DMS 273 treated with DMSO at 0.1 percent for 48 hours (cell line): ENCODE data around the gene ADAMTS14.
"Not testable (repeated sequence)": the region's sequence is repeated elsewhere in the genome, so short reads cannot be mapped to it uniquely, and the experiment has no call there.

Experiments used
- DNase-seq: peaks from one replicate; lab custom pipeline; 2025; lab: John Stamatoyannopoulos, UW

The ADAMTS14 gene

DNA sequence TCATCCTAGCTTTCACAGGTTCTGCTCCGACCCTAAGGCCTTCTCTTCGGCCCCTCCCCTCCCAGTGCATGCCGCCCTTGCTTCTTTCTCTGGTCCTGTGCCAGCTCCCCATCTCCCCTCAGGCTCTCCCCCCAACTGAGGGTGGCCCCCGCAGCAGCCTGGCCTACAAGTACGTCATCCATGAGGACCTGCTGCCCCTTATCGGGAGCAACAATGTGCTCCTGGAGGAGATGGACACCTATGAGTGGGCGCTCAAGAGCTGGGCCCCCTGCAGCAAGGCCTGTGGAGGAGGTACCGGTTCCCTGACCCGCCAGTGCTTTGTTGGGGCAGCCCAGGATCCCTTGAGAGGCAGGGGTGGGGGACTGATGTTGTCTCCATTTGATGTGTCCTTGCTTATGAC lies 79.0 kb downstream of the ADAMTS14 start:
- DNase-seq = no peak

DNA sequence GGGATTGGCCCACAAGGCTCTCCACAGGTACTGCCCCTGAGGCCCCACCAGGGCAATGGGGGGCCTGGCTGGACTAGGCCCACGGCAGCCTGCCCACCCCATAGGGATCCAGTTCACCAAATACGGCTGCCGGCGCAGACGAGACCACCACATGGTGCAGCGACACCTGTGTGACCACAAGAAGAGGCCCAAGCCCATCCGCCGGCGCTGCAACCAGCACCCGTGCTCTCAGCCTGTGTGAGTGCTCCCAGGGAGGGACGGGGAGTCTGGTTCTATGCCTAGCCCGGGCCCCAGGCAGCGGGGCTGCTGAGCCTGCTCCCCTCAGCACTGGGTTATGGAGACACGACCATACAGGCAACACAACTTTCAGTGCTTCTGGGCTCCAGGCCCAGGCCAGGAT lies 79.7 kb downstream of the ADAMTS14 start:
- no peak for DNase-seq

DNA sequence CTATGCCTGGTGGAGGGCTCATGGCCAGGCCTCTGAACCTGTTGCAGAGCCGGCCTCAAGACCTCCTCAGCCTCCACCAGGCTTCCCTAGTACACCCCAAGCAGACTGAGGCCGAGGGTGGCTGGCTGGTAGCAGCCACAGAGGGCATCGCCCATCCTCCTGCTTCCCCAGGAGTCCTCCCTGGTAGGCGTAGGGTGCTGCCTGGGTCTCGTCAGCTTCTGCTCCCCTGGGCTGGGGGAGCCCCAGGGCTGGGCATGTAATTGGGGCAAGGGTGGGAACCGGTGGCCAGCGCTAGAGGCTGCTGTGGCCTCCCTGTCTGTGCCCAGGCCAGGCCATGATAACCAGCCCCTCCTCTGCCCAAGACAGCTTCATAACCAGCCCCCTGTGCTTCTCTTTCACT lies 80.3 kb downstream of the ADAMTS14 start:
- no peak for DNase-seq

DNA sequence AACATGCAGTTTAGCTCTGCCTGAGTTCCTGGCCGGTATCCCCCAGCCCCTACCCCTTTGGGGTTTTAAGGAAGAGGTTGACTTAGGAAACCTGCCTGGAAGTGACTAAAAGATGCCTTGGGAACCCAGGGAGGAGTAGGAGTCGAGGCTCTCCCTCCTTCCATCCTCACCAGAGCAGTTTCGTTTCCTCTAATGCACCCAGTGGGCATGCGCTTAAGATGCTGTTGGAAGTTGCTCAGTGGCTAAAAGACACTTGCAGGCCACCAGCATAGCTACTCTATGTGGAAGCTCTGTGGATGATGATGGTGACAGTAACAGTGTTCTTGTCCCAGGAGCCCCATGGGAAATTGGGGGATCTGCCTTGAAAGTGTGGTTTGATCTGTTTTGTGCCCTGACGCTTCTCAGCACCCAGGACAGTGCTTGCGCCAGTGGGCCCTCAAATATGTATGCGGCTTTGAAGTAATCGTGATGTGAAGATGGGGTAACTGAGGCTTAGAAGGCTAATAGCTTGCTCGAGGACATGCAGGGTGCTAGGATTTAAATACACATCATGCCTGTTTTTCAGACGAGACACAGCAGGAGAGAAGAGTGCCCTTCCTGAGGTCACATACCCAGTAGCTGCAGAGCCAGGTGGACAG lies 80.8 kb downstream of the ADAMTS14 start:
- DNase-seq = no peak

DNA sequence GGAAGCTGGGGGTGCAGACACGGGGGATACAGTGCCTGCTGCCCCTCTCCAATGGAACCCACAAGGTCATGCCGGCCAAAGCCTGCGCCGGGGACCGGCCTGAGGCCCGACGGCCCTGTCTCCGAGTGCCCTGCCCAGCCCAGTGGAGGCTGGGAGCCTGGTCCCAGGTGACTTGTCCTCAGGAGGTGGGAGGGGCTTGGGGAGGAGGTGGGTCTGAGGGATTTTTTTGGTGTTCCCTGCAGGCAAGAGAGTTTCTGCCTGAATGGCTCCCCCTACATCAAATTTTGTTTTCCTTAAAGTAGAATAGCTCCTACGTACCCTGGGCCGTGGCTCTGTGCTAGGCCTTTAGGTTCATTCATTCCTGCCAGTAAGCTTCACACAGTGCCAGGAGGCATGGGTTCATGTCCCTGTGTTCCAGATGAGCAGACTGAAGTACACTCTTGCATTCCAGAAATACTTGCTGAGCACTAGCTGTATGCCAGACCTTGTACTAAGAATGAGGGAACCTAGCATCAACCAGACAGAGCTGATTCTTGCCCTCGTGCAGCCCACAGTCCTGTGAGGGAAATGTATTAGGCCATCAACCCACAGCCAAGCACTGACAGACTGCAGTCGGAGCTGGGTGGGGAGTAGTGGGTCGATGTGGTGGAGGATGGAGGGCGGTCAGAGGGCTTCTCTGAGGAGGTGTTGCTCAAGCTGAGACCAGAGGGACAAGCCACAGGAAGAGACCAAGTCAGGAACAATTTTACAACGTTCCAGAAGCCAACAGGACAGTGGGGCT lies 81.7 kb downstream of the ADAMTS14 start:
- no peak for DNase-seq

DNA sequence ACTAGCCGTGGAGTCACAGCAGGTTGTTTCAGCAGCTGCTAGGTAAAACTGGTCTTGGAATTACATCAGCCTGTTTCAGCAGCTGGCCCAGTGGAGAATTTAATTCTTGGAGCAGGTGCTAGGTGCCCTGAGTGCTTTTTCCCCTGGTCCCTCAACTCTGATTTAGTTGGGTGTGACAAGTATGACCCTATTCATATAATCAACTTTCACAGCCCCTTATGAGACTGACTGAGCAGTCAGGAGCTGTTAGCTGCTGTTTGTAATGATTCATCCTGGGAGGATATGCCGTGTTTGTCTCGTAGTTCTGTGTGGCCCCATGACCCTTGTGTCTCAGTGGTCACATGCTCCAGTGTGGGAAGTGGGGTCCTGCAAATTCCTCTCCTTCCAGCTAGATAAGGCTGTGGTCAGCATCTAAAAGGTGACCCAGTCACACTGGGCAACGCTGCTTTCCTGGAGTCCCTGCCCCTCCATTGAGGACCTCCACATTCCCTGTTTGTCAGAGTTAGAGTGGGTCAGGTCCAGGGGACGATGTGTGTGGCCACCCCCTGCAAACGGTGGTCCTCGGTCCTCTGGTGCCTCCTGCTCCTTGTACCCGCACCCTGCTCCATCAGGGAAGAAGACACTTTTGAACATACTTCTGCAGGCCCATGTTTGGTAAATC lies 84.5 kb downstream of the ADAMTS14 start:
- no peak for DNase-seq

DNA sequence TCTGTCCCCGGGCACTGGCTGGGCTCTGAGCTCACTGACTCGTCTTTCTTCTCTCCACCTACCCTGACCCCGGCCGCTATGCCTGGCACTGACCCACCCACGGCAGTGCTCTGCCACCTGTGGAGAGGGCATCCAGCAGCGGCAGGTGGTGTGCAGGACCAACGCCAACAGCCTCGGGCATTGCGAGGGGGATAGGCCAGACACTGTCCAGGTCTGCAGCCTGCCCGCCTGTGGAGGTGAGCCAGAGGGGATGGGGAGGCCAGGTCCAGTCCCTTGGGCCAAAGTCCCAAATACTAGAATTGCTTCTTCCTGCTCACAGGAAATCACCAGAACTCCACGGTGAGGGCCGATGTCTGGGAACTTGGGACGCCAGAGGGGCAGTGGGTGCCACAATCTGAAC lies 85.5 kb downstream of the ADAMTS14 start:
- DNase-seq = no peak

DNA sequence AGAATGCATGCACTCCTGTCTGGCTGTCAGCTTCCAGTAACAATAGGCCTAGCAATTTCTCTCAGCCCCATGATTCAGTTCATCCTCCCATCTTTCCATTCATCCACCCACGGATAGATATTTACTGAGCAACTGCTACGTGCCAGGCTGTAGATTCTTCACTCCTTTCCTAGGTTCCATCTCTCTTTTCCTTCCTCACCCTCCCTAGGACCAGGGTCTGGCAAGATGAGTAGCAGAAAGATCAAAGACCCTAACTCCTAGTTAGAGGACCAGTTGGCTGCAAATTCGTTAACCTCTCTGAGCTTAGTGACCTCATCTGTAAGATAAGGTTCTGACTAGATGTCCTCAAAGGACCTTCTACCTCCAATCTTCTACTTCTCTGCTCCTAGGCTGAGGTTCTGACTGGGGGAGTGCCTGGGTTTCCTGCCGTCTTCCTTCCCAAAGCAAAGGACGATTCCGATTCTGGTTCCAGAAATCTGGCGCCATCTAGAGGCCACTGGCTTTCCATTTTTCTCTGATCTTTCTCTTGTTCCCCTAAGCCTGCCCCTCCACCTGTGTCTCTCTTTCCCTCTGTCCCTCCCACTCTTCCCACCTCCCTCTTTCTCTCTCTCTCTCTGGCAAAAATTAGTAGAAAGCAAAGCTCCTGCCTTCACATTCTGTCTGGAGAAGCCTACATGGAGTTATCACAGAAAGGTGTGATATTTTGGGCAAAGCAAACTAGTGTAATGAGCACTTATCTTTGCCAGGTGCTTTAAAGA lies 86.6 kb downstream of the ADAMTS14 start:
- peak; percentile 14 for DNase-seq

DNA sequence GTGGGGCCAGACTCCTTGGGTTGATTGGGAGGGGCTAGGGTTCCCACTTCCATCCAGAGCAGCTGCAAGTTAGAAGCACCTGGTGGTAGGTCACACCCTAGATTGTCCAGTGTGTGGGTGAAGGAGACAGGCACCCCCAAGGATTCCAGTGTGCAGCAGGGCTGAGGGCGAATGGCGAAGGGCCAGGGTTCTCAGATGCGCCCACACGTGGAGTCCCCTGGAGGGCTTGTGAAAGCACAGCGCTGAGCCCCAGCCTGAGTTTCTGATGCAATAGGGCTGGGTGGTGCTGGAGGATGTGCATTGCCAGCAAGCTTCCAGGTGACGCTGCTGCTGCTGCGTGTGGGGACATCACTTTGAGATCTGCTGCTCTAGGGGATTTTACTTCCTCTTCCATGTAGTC lies 87.5 kb downstream of the ADAMTS14 start:
- no peak for DNase-seq

DNA sequence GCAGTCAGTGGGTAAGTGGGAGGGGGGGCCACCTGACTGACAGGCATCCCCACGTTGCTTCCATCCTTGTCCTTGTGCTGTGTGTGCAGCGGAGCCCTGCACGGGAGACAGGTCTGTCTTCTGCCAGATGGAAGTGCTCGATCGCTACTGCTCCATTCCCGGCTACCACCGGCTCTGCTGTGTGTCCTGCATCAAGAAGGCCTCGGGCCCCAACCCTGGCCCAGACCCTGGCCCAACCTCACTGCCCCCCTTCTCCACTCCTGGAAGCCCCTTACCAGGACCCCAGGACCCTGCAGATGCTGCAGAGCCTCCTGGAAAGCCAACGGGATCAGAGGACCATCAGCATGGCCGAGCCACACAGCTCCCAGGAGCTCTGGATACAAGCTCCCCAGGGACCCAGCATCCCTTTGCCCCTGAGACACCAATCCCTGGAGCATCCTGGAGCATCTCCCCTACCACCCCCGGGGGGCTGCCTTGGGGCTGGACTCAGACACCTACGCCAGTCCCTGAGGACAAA lies 88.0 kb downstream of the ADAMTS14 start:
- DNase-seq = no peak

DNA sequence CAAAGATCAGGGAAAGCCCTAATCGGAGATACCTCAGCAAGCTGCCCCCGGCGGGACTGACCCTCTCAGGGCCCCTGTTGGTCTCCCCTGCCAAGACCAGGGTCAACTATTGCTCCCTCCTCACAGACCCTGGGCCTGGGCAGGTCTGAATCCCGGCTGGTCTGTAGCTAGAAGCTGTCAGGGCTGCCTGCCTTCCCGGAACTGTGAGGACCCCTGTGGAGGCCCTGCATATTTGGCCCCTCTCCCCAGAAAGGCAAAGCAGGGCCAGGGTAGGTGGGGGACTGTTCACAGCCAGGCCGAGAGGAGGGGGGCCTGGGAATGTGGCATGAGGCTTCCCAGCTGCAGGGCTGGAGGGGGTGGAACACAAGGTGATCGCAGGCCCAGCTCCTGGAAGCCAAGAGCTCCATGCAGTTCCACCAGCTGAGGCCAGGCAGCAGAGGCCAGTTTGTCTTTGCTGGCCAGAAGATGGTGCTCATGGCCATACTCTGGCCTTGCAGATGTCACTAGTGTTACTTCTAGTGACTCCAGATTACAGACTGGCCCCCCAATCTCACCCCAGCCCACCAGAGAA lies 88.8 kb downstream of the ADAMTS14 start:
- no peak for DNase-seq

DNA sequence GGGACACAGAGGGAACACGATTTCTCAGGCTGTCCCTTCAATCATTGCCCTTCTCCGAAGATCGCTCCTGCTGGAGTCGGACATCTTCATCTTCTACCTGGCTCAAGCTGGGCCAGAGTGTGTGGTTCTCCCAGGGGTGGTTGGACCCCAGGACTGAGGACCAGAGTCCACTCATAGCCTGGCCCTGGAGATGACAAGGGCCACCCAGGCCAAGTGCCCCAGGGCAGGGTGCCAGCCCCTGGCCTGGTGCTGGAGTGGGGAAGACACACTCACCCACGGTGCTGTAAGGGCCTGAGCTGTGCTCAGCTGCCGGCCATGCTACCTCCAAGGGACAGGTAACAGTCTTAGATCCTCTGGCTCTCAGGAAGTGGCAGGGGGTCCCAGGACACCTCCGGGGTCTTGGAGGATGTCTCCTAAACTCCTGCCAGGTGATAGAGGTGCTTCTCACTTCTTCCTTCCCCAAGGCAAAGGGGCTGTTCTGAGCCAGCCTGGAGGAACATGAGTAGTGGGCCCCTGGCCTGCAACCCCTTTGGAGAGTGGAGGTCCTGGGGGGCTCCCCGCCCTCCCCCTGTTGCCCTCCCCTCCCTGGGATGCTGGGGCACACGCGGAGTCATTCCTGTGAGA lies 89.5 kb downstream of the ADAMTS14 start:
- DNase-seq = no peak

DNA sequence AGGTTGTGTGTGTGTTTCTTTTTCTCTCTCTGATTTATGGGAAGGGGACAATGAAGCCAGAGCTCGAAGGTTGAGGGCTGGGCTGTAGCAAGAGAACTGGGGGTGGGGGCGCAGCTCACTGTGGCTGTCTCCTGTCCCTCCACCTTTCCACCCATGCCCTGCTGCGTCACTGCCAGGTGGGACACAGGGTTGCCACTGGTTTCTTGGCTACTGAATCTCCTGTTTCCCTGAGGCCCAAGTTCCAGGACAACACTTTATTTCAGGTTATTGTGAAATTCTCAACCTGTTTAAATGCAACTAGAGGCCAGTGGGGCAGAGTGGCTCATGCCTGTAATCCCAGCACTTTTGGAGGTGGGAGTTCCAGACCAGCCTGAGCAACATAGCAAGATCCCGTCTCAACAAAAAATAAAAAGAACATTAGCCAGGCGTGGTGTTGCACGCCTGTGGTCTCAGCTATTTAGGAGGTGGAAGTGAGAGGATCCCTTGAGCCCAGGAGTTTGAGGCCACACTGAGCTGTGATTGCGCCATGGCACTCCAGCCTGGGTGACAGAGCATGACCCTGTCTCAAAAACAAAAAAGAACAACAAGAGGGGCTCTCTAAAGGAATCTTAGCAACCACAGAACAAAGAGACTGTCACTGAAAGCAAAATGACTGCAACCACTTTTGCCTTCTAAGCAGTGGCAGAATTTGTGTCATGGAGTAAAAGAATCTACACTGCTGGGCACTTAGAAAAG lies 90.3 kb downstream of the ADAMTS14 start:
- DNase-seq = no peak

DNA sequence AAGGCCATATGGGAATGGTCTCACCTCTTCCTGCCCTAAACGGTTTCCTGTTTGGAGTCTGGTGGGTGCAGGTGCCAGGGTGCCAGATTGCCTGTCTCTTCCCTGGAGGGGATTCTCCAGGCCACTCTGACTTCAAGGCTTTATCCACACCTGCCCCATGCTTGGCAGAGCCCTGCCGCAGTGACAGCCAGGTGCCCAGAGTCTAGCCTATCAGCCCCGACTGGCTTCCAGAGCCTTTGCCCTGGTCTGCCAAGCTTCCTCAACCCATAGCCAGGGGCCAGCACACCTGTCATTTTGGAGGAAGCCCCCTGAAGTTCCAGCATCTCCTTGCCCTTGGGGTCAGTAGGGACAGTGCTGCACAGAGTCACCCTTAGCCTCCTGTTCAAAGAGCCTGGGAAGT lies 91.3 kb downstream of the ADAMTS14 start:
- DNase-seq = no peak

DNA sequence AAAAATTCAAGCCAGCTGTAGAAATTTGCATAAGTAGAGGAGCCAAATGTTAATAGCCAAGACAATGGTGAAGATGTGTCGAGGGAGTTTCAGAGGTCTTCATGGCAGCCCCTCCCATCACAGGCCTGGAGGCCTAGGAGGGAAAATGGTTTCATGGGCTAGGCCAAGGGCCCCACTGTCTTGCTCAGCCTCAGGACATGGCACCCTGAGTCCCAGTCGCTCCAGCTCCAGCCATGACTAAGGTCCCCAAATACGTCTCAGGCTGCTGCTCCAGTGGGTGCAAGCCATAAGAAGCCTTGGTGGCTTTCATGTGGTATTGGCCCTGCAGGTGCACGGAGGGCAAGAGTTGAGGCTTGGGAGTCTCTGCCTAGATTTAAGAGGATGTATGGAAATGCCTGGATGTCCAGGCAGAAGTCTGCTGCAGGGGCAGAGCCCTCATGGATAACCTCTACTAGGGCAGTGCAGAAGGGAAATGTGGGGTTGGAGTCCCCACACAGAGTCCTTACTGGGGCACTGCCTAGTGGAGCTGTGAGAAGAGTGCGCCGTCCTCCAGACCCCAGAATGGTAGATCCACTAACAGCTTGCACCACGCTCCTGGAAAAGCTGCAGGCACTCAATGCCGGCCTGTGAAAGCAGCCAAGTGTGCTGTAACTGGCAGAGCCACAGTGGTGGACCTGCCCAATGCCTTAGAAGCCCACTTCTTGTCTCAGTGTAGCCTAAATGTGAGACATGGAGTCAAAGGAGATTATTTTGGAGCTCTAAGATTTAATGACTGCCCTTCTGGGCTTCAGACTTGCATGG lies 93.7 kb downstream of the ADAMTS14 start:
- DNase-seq = no peak

DNA sequence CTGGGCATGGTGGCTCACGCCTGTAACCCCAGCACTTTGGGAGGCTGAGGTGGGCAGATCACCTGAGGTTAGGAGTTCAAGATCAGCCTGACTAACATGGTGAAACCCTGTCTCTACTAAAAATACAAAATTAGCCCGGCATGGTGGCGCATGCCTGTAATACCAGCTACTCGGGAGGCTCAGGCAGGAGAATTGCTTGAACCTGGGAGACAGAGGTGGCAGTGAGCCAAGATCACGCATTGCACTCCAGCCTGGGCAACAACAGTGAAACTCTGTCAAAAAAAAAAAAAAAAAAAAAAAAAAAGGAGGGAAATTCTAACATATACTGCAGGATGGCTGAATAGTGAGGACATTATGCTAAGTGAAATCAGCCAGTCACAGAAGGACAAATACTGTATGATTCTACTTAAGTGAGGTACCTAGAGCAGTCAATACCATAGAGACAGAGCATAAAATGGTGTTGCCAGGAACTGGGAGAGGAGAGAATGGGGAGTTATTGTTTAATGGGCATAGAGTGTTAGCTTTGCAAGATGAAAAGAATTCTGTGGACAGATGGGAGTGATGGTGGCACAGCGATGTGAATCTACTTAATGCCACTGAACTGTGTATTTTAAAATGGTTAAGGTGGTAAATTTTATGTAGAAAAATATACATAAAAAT lies 95.8 kb downstream of the ADAMTS14 start:
- DNase-seq = not testable (repeated sequence)

DNA sequence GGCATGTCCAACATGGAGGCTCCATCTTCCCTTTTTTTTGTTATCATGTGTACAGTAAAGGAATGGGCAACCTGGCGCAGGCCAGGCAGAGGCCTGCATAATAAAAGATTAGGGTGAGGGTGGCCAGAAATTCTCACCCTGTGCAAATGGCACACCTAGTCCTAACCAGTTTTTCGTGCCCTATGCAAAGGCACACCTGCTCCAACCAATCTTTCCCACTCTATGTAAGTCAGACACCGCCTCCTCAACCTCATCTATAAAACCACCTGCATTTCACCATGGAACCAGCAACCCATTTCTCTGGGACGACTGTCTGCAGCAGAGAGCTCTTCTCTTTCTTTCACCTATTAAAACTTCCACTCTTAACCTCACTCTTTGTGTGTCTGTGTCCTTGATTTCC lies 96.8 kb downstream of the ADAMTS14 start:
- DNase-seq = no peak

DNA sequence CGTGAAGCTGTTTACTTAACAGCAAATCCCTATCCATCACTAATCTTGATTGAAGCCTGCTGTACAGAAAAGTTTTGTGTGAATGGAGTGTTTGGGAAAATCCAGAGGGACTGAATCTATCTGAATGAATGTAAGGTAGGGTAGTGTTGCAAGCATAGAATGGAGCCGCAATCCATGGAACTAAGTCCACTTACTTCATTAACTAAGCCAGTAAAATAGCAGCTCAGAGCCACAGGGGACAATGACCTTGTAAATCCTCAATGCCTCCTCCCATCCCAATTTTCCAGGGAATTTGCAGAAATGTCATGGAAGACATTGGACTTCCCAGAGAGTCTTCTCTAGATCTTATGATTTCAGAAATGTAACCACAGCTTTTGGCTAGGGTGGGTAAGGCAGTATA lies 97.7 kb downstream of the ADAMTS14 start:
- DNase-seq = no peak

DNA sequence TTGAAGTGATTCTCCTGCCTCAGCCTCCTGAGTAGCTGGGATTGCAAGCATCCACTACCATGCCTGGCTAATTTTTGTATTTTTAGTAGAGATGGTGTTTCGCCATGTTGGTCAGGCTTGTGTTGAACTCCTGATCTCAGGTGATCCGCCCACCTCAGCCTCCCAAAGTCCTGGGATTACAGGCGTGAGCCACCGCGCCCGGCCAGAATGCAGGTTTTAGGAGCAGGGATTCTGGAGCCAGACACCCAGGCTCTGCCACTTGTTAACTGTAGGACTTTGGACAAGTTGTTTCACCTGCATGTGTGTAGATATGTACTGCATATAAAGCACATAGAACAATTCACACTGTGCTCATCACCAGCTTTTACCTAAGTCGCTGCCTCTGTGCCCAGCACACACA lies 98.2 kb downstream of the ADAMTS14 start:
- not testable (repeated sequence) for DNase-seq
